Measurements from ENCODE around the gene STON1. TPM values are rescaled to one million over a fixed set of nuclear protein-coding genes. Genes with fewer than 3 reads are reported as not detected.
"Not testable (repeated sequence)": the region's sequence is repeated elsewhere in the genome, so short reads cannot be mapped to it uniquely, and the experiment has no call there.

Gene STON1
- total and polyA plus RNA-seq, 2 experiments from 2014 or later: 3.0 to 5.6 TPM

DNA sequence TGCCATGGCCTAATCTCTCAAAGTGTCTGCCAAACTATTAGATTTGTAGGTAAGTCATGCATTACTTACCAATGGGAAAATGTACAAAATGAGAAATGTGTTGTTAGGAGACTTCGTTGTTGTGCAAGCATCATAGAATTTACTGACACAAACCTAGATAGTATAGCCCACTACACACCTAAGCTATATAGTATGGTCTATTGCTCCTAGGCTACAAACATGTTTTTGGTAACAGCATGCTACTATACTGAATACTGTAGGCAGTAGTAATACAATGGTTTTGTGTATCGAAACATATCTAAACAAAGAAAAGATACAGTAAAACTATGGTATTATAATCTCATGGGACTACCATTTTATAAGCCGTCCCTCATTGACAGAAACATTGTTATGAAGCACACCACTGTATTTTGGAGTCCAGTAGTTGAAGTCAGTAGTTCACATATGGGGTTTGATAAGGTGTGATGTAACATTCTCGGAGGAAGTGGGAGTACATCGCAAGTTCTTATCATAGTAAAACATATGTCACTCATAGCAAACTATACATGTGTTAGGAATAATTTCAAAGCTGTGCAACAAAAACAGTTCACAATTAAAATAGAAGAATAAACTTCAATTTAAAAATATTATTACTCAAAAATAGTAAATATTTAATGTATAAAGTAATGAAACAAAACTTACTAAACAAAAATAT is 75.7 kb downstream of the STON1 start:
- WGBS, 2 experiments (ENCODE audit: low coverage in 1 of 2, low lambda C conversion rate in 2 of 2, missing lambda C conversion rate in 2 of 2): 91% methylated on average over 5 of the region's 5 CpGs
- DNase-seq: no peak
- no peaks in the 10 kb centered on the region for H3K9me3 ChIP-seq (ENCODE audit: low read depth)
- H3K9ac ChIP-seq: no peak overlapping the region
- H3K4me3 ChIP-seq: no peak overlapping the region
- no peak overlapping the region for H3K27ac ChIP-seq
- no peaks in the 10 kb centered on the region for H4K20me1 ChIP-seq (ENCODE audit: insufficient read depth)
- TF ChIP-seq EZH2phosphoT487 (IDR thresholded peaks at IDR 0.05; ENCODE audit: insufficient read depth, low read depth) (no peak), EZH2 (IDR thresholded peaks at IDR 0.05; ENCODE audit: insufficient read depth, poor library complexity, severe bottlenecking) (no peak)
- no peak overlapping the region for H2AFZ ChIP-seq
- H3K79me2 ChIP-seq (ENCODE audit: insufficient read depth): no peaks in the 10 kb centered on the region
- in situ Hi-C loops (cut with MboI): loop anchor here (25.0 kb wide), 2 partner anchors 332 to 1532 kb away; no protein-coding TSS in a partner anchor
- no peaks in the 10 kb centered on the region for H3K27me3 ChIP-seq (replicated peaks; ENCODE audit: insufficient read depth)
- H3K4me2 ChIP-seq (ENCODE audit: unreplicated experiment): no peak overlapping the region
- no peaks in the 10 kb centered on the region for H3K36me3 ChIP-seq (ENCODE audit: low read depth)
- peaks cover 4% of the 10 kb centered on the region; the same call in 1 of the 2 replicates for H3F3A ChIP-seq (ENCODE audit: insufficient read depth)
- no peaks in the 10 kb centered on the region for H3K9me2 ChIP-seq (ENCODE audit: insufficient read depth)
- H3K4me1 ChIP-seq (ENCODE audit: insufficient read depth): peaks cover 20% of the 10 kb centered on the region

DNA sequence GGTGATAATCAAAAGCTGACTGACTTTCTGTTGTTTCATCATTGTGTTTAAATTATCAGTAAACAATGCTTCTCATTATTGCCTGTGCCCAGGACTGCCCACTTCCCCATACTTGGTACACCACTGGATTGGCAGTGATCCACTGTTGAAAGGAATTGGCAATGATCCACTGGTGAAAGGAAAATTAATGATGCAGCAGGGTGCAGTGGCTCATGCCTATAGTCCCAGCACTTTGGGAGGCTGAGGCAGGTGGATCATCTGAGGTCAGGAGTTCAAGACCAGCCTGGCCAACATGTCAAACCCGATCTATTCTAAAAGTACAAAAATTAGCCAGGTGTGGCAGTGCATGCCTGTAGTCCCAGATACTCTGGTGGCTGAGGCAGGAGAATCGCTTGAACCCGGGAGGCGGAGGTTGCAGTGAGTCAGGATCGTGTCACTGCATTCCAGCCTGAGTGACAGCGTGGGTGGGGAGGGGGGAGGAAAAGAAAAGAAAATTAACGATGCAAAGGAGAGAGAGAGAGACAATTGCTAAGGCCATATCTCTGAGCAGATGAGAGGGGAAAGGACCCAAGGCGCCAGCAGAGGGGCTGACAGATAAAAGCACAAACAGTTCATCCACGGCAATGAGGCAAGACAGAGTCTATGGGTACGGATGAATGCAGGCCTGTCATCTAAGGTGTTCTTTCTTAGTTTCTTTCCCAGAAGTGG is 77.5 kb downstream of the STON1 start:
- H3K4me1 ChIP-seq (ENCODE audit: insufficient read depth): peaks cover 10% of the 10 kb centered on the region
- H4K20me1 ChIP-seq (ENCODE audit: insufficient read depth): no peaks in the 10 kb centered on the region
- no peak overlapping the region for H3K9ac ChIP-seq
- WGBS, 2 experiments (ENCODE audit: low coverage in 1 of 2, low lambda C conversion rate in 2 of 2, missing lambda C conversion rate in 2 of 2): 44 to 47% methylated on average over 10 of the region's 10 CpGs
- no peaks in the 10 kb centered on the region for H3K27me3 ChIP-seq (replicated peaks; ENCODE audit: insufficient read depth)
- H3K36me3 ChIP-seq (ENCODE audit: low read depth): no peaks in the 10 kb centered on the region
- no peaks in the 10 kb centered on the region for H3F3A ChIP-seq (ENCODE audit: insufficient read depth)
- DNase-seq: peak; percentile 42
- H3K79me2 ChIP-seq (ENCODE audit: insufficient read depth): no peaks in the 10 kb centered on the region
- H3K4me3 ChIP-seq: no peak overlapping the region
- in situ Hi-C loops (cut with MboI): loop anchor here (25.0 kb wide), 2 partner anchors 330 to 1530 kb away; no protein-coding TSS in a partner anchor
- H2AFZ ChIP-seq: peak overlapping the region; percentile 7; the same call in 1 of the 2 replicates
- TF ChIP-seq EZH2 (IDR thresholded peaks at IDR 0.05; ENCODE audit: insufficient read depth, poor library complexity, severe bottlenecking) (no peak), EZH2phosphoT487 (IDR thresholded peaks at IDR 0.05; ENCODE audit: insufficient read depth, low read depth) (no peak)
- no peaks in the 10 kb centered on the region for H3K9me2 ChIP-seq (ENCODE audit: insufficient read depth)
- no peak overlapping the region for H3K27ac ChIP-seq
- no peaks in the 10 kb centered on the region for H3K9me3 ChIP-seq (ENCODE audit: low read depth)
- H3K4me2 ChIP-seq (ENCODE audit: unreplicated experiment): peak overlapping the region; percentile 11

DNA sequence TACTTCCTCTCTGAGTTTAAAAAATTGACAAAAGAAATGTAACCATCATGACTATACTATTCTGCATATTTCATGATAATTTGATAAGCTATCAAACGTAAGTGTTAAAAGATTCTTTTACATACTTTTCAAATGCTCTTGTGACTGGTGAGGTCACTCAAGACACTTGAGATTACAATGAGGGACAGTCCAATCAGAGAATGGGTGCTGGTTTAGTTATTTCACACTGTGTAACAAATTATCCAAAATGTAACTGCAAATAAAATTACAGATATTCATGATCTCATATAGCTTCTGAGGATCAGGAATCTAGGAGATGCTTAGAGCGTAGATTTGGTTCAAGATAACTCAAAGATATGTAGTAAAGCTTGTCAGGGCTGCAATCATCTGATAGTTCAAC is 83.3 kb downstream of the STON1 start:
- no peak for DNase-seq
- H3K36me3 ChIP-seq (ENCODE audit: low read depth): no peaks in the 10 kb centered on the region
- no peaks in the 10 kb centered on the region for H3K9me2 ChIP-seq (ENCODE audit: insufficient read depth)
- H2AFZ ChIP-seq: no peak overlapping the region
- no peak overlapping the region for H3K4me3 ChIP-seq
- H3F3A ChIP-seq (ENCODE audit: insufficient read depth): no peaks in the 10 kb centered on the region
- in situ Hi-C loops (cut with MboI): loop anchor here (25.0 kb wide), 2 partner anchors 324 to 1524 kb away; no protein-coding TSS in a partner anchor
- H3K79me2 ChIP-seq (ENCODE audit: insufficient read depth): no peaks in the 10 kb centered on the region
- H4K20me1 ChIP-seq (ENCODE audit: insufficient read depth): no peaks in the 10 kb centered on the region
- H3K4me2 ChIP-seq (ENCODE audit: unreplicated experiment): no peak overlapping the region
- no peaks in the 10 kb centered on the region for H3K9me3 ChIP-seq (ENCODE audit: low read depth)
- no peak overlapping the region for H3K9ac ChIP-seq
- no peaks in the 10 kb centered on the region for H3K4me1 ChIP-seq (ENCODE audit: insufficient read depth)
- WGBS, 2 experiments (ENCODE audit: low coverage in 1 of 2, low lambda C conversion rate in 2 of 2, missing lambda C conversion rate in 2 of 2): 77 to 80% methylated on average over 2 of the region's 2 CpGs
- TF ChIP-seq EZH2 (IDR thresholded peaks at IDR 0.05; ENCODE audit: insufficient read depth, poor library complexity, severe bottlenecking) (no peak), EZH2phosphoT487 (IDR thresholded peaks at IDR 0.05; ENCODE audit: insufficient read depth, low read depth) (no peak)
- no peak overlapping the region for H3K27ac ChIP-seq
- H3K27me3 ChIP-seq (replicated peaks; ENCODE audit: insufficient read depth): no peaks in the 10 kb centered on the region

DNA sequence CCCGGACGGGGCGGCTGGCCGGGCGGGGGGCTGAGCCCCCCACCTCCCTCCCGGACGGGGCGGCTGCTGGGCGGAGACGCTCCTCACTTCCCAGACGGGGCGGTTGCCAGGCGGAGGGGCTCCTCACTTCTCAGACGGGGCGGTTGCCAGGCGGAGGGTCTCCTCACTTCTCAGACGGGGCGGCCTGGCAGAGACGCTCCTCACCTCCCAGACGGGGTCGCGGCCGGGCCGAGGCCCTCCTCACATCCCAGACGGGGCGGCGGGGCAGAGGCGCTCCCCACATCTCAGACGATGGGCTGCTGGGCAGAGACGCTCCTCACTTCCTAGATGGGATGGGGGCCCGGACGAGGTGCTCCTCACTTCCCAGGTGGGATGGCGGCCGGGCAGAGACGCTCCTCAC is 84.6 kb downstream of the STON1 start:
- H3K9me3 ChIP-seq (ENCODE audit: low read depth); H3F3A ChIP-seq (ENCODE audit: insufficient read depth); DNase-seq; H3K4me3 ChIP-seq; H3K36me3 ChIP-seq (ENCODE audit: low read depth); H3K9me2 ChIP-seq (ENCODE audit: insufficient read depth); H2AFZ ChIP-seq; H3K4me1 ChIP-seq (ENCODE audit: insufficient read depth); H4K20me1 ChIP-seq (ENCODE audit: insufficient read depth); H3K4me2 ChIP-seq (ENCODE audit: unreplicated experiment); H3K27ac ChIP-seq; H3K27me3 ChIP-seq (replicated peaks; ENCODE audit: insufficient read depth); H3K79me2 ChIP-seq (ENCODE audit: insufficient read depth); H3K9ac ChIP-seq: not testable (repeated sequence)
- 72 to 86% methylated on average over 3 to 26 of the region's 35 CpGs for WGBS, 2 experiments (ENCODE audit: low coverage in 1 of 2, low lambda C conversion rate in 2 of 2, missing lambda C conversion rate in 2 of 2)
- in situ Hi-C loops (cut with MboI): loop anchor here (25.0 kb wide), 2 partner anchors 323 to 1523 kb away; no protein-coding TSS in a partner anchor

Data from GM23248 (cell line).